ENCODE measurements around the gene SLC9A8.
"Not testable (repeated sequence)": the region's sequence is repeated elsewhere in the genome, so short reads cannot be mapped to it uniquely, and the experiment has no call there.

Gene SLC9A8

GRCh38 chr20:49850463-49851230 lies 38.0 kb downstream of the SLC9A8 start:
- no peak for DNase-seq (ENCODE audit: low read depth)

DNA sequence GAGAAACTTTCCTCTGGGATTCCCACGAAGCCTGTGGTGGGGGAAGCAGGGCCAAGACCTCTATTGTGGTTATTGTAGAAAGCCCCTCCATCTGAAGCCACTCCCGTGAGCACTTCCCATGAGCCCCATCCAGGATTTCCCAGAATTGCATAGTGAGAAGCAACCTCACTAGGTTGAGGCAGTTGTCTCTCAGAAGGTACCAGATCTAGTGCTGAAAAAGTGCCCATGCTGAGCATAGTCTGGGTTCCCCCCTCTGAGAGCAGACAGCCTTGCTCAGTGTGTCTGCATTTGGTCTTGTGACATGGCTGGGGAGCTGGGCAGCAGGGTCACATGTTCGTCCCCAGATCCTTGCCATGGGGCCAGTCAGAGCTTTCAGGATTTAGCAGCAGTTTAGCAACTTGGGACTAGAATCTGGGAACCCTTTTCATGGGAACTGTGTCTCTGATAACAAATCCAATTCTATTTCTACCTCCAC lies 38.6 kb downstream of the SLC9A8 start:
- DNase-seq (ENCODE audit: low read depth): no peak

DNA sequence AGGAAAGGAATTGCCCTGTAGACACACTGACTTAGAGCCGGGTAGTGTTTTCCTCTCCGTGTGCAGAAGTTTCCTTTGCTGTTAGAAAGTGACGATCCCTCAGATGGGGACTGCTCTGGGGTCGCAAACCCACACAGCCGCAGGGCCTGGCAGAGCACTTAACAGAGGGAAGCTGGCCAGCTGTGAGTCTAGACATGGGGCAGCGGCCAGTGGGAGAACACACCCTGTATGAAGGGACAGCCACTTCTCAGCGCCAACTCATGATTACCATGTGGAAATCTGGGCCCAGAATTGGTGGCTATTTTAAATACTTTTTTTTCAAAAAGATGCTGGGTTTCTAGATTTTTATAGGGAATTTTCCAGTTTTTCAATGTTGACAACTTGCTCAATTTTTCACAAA lies 39.4 kb downstream of the SLC9A8 start:
- DNase-seq (ENCODE audit: low read depth): no peak

DNA sequence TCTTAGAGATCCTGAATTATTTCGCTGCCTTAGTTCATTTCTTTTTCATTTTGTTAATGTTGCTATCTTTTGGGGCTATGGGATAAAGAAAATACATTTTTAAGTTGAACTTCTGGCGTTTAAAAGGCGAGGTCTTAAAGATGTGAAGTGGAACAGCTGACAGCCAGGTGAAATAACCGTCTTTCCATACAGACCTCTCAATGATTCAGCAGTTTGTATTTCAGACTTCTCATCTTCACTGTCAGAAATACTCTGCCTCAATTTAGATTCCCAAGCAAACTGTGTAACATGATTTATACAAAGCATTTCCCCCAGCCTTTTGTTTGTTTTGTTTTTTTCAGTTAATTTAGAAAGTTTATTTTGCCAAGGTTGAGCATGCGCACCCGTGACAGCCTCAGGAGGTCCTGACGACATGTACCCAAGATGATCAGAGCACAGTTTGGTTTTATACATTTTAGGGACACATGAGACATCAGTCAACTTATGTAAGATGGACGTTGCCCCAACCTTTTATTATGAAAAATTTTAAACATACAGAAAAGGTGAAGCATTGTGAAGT lies 40.0 kb downstream of the SLC9A8 start:
- DNase-seq (ENCODE audit: low read depth): no peak

GRCh38 chr20:49853640-49854039 lies 41.0 kb downstream of the SLC9A8 start:
- peak; percentile 52 for DNase-seq (ENCODE audit: low read depth)

GRCh38 chr20:49854190-49854875 lies 41.7 kb downstream of the SLC9A8 start:
- DNase-seq (ENCODE audit: low read depth): no peak

- DNase-seq (ENCODE audit: low read depth): no peak
Observed at GRCh38 chr20:49856904-49857303, 44.3 kb downstream of the SLC9A8 start.

- no peak for DNase-seq (ENCODE audit: low read depth)
Observed at GRCh38 chr20:49858076-49858585, 45.5 kb downstream of the SLC9A8 start.

GRCh38 chr20:49859011-49859410 lies 46.4 kb downstream of the SLC9A8 start:
- DNase-seq (ENCODE audit: low read depth): no peak

- no peak for DNase-seq (ENCODE audit: low read depth)
Observed at GRCh38 chr20:49859807-49860206, 47.2 kb downstream of the SLC9A8 start.

- not testable (repeated sequence) for DNase-seq (ENCODE audit: low read depth)
Observed at GRCh38 chr20:49861232-49861631, 48.6 kb downstream of the SLC9A8 start.

GRCh38 chr20:49862607-49863200 lies 50.1 kb downstream of the SLC9A8 start:
- DNase-seq (ENCODE audit: low read depth): no peak

GRCh38 chr20:49863666-49864065 lies 51.0 kb downstream of the SLC9A8 start:
- no peak for DNase-seq (ENCODE audit: low read depth)

GRCh38 chr20:49865559-49865958 lies 52.9 kb downstream of the SLC9A8 start:
- peak; percentile 73 for DNase-seq (ENCODE audit: low read depth)

DNA sequence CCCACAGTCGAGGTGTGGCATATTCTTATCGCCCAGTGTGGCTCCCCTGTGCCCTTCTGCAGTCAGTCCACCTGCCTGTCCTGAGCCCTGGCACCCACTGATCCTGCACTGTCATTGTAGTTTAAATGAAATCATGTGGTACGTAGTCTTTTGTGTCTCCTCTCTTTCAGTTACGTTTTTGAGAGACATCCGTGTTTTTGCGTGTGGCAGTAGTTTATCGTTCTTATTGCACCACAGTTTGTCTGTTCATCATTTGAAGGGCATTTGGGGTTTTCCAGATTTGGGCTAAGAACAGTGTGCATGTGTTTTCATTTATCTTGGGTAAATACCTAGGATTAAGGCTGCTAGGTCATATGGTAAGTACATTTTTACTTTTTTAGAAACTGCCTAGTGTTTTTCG lies 53.4 kb downstream of the SLC9A8 start:
- peak; percentile 94 for DNase-seq (ENCODE audit: low read depth)

- DNase-seq (ENCODE audit: low read depth): no peak
Observed at GRCh38 chr20:49867453-49868215, 55.0 kb downstream of the SLC9A8 start.

DNA sequence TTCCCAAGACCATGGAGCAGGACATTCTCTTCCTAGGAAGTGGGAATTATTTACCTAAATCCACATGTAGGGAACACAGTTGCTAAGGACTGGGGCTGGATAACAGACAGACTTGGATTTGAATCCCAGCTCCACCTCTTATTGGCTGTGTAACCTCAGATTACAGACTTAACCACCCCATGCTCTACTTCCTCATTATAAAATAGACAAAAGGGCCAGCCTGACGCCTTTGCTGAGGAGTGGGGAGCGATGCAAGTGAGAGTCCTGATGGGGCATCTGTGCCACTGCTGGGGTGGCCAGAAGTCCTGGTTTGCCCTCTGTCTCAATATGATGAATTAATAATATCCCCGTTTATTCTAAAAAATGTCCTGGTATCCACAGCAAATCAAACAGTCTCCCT lies 55.9 kb downstream of the SLC9A8 start:
- DNase-seq (ENCODE audit: low read depth): no peak

GRCh38 chr20:49868964-49869363 lies 56.3 kb downstream of the SLC9A8 start:
- no peak for DNase-seq (ENCODE audit: low read depth)

DNA sequence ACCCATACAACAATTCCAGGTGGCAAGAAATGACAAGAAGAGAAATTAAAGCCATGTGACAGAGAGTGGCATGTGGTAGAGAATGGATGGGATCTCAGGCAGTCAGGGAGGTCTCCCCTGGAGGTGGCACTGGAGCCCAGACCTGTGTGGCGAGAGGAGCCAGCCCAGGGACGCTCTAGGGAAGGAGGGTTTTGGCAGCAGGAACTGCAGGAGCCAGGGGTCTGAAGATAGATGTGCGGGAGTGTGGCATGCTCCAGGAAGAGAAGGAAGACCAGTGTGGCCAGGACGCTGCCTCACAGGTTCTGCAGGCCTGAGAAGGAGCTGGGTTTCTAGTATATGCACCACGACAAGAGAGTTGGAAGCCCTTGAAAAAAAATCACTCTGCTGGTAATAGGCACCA lies 57.6 kb downstream of the SLC9A8 start:
- no peak for DNase-seq (ENCODE audit: low read depth)

GRCh38 chr20:49871391-49871948 lies 58.8 kb downstream of the SLC9A8 start:
- DNase-seq (ENCODE audit: low read depth): no peak

DNA sequence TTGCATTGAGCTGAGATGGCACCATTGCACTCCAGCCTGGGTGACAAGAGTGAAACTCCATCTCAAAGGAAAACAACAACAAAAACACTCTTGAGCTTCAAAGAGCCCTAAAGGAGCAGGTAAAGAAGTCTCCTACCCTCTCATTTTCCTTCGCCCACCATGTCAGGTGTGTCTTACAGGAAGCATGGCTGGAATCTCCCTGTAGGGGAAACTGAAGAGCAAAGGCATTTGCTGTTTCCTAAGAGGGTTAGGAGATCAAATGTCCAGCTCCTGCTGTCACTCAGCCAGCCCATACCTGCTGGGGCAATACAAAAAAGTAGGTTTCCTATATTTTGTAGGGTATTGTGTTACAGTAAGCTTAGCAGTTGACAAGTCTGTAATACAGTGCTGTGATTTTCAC lies 59.4 kb downstream of the SLC9A8 start:
- no peak for DNase-seq (ENCODE audit: low read depth)

All from GM04503 (cell line).